NCI-H345 (cell line): ENCODE data around the gene C5orf58.

Experiments
- DNase-seq: peaks from one replicate; lab custom pipeline; 2025; lab: John Stamatoyannopoulos, UW

Gene C5orf58

DNA sequence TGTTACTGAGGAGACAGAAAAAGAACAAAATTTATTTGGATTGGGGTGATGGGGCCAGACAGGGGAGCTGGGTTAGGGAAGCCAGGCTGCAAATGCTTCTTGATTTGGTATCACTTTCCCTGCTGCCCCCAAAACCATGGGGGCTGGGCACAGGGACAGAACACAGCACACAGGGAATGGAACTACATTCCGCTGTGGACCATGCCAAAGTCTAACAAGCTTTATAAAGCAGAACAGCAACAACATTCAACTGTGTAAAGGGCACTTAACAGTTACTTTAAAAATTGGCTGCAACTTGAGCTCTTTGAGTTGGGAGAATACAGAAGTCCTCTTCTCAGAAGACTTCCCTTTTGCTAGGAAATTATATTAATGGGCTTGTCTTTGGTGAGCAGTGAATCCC is 23.8 kb downstream of the C5orf58 start:
- DNase-seq, result no peak

DNA sequence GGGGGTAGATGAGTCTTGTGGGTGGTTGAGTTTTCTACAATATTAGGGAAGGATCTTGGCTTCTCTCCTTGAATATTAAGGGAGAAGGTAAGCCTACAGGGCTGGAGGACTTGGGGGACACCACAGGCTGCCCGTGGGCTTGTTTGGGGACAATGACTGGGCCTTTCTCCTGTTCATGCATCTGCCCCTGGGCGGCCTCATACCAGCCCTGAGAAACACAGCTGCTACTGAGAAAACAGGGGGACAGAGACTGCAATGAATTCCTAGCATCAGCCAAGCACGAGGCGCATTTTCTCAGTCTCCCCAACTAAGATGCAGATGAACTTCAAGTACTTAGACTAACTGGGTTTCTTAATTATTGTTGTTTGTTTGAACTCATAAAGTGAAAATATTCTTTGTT is 24.6 kb downstream of the C5orf58 start:
- DNase-seq, result no peak

DNA sequence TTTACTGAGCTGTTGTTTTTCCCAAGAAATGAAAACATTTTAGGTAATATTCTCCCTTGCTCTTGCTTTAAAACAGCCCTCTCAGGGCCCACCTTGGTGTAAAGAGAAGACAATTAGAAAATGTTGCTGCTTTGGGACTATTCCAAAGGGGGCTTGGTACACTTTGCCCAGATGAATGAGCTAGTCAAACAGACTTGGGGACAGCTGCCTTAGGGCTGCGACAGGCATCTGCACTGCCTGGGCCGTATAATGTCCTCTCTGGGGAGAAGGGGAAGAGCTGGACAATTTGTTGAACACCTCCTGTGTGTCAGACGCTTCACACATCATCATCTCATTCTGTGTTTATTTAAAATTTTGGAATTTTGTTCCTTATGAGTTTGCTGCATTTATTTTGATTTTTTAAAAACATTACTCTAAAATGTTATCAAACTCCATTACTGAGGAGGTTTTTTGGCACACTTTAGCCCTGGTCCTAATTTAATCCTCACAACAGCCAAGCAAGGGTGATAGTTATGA is 28.8 kb downstream of the C5orf58 start:
- no peak for DNase-seq

DNA sequence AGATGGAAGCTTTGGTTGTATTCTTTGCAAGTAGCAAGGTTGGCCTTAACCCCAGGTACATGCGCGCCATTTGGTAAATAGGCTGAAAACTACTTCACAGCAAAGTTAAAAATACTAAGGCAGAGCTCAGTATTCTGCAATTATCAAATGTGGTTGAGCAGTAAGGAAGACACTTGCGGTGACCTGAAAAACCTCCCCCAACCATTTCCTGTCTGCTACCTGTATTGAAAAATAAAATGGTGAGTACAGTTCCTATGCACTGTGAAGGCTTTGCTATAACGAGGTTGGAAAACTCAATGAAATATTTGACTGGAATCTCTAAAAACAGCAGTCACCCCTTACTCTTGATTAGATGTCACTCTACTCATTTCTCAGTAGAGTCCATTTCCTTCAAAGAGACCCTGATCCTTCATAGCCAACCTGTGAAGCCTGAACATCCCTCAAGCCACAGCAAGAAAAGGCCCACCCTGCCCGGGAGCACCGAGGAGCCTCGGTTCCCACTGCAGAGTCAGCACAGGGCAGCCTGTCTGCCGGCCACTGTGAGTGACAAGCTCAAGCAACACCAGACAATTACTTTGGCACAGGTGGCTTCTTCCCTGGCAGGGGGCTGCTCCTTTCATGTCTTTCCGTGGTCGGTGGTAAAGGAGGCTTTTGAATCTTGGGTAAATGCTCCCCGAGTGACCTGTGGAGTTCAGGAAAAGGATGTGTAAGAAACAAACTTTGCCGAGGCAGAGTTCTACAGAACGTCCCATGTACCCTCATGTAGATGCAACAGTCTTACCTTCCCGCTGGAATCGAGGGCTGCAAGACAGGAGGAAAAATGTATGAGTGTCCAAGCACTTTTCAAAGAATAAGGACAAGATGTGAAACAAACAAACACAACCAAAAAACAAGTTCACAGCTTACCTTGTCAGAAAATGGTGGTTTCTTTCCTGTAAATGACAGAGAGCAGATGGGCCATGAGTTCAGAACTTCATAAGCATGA is 29.6 kb downstream of the C5orf58 start:
- no peak for DNase-seq

- no peak for DNase-seq
Measured at GRCh38 chr5:170263906-170264305, 31.1 kb downstream of the C5orf58 start.

- no peak for DNase-seq
Measured at GRCh38 chr5:170265522-170265921, 32.7 kb downstream of the C5orf58 start.

DNA sequence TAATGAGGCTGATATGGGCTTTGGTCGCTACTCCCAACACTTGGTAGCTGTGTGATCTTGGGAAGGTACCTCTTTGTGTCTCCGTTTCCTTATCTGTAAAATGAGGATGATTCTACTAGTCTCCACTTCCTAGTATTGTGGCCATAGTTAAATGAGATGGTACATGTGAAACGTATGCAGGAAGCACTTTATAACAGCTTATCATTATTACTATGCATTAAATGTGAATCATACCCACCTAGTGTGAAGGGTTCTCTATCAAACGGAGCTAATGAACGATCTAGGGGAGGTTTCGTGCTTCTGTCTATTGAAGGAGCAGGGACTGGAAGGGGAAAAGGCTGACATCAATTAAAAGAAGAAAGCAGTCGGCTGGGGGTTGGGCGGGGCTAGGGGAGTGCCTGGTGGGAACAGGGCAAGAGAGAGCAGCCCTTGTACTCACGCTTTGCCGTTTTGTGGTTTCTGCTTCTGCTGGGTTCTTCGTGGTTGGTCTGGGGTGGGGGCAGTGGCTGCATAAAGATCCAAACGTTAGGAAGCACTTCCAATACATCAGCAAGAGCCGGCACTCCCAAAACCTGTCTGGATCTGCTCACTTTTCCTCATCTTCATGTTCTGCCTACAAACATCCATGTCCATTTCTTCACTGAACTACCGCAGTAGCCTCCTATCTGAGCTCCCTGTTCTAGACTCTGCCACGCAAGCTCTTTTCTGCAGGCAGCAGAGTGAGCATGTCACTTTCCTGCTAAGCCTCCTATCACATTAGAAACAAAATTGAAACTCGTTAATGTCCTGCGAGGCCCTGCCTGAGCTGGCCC is 34.0 kb downstream of the C5orf58 start:
- no peak for DNase-seq

GRCh38 chr5:170267431-170268152 is 34.8 kb downstream of the C5orf58 start:
- DNase-seq, result peak; percentile 79

- no peak for DNase-seq
Measured at GRCh38 chr5:170268153-170268689, 35.4 kb downstream of the C5orf58 start.

DNA sequence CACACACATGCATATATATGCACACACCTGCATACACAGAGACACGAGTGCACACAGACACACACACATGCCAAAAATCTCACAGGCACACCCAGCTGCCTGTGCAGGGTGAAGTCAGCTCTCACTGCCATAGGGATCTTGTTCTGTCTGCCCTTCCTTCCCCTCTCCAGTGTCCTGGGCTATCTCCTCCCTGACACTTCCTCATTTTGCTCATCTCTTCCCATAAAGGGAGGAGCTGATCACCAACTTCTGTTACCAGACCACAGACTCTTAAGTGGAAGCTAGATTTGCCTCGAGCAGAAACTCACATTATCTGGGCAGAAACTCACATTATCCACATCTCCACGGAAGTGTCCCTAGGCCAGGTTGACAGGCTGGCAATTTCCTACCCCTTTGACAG is 36.1 kb downstream of the C5orf58 start:
- DNase-seq, result no peak

GRCh38 chr5:170269579-170269978 is 36.8 kb downstream of the C5orf58 start:
- DNase-seq, result peak; percentile 9

DNA sequence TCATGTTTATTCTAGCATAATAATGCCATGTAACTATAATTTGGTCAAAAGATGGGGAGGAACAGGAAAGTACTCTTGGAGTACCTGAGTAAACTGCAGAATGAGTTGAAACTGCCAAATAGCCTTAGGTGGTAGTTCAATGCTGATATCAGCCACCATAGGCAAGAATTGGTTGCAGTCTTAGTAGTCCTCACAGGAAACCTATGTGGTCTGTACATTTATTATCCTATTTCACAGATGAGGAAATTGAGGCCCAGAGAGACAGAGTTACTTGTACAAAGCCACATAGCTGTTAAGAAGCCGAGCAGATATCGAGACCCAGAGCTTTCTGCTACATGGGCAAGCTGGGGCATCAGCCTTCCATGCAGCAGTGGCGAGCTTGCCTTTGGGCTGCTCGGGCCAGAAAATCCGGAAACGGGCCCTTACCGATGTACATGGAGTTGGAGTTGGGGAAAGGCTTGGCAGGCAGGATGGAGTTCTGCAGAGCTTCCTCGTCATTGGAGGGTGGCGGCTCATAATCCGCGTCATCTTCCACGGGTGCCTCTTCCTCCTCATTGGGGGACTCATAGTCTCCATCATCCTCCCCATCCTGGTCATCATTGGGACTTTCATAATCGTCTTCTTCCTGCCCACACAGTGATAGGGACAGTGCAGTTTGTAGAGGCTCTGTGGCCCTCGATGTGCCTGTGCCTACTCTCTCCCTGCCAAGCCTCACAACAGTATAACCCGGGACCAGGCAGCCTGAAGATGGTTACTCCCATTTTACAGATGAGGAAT is 37.7 kb downstream of the C5orf58 start:
- DNase-seq, result no peak

DNA sequence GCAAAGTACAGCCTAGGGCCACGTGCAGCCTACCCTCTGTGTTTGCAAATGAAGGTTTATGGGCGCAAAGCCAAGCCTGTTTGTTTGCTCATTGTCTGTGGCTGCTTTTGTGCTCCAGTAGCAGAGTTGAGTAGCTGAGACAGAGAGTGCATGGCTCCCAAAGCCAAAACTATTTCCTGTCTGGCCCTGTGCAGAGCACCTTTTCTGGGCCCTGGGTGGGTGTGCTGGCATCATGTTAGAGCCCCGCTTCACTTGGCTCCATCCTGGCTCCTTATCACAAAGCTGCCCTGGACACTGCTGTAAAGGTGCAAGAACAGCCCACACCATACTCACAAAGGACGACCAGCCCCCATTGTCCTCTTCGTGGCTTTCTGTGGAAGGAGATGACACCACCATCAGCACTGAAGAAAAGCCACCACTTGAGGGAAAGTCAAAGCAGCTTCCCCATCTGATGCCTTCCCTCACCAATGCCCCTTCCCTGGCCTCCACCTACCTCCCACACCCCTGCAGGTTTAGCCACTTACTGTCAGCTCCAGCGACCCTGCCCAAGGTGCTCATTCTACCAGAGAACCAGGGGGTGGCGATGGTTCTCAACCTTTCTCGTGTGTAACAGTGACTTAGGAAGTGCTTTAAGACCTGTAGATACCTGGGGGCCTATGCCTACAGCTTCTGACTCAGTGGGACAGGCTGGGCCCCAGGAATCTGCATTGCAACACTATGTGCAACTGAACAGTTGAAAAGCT is 41.4 kb downstream of the C5orf58 start:
- peak; percentile 97 for DNase-seq

- no peak for DNase-seq
Measured at GRCh38 chr5:170275376-170275994, 42.7 kb downstream of the C5orf58 start.

- no peak for DNase-seq
Measured at GRCh38 chr5:170276140-170276539, 43.4 kb downstream of the C5orf58 start.

GRCh38 chr5:170277867-170278281 is 45.1 kb downstream of the C5orf58 start:
- peak; percentile 24 for DNase-seq

GRCh38 chr5:170278611-170279458 is 46.0 kb downstream of the C5orf58 start:
- no peak for DNase-seq

DNA sequence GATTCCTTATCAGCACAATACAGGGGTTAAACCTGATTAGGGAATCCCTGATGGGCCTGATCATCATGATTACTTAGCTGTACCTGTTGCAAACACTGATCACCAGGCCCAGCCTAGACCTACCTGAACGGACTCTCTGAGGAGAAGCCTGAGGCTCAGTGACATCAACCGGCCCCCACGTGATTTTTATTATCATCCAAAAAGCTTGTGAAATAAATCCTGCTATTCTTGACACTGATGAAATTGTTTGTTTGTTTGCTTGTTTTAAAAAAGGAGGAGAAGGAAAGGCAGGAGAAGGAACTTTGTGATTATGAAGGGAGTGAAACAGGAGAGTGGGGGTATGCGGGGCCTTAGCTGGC is 46.7 kb downstream of the C5orf58 start:
- DNase-seq, result no peak

GRCh38 chr5:170280011-170280493 is 47.3 kb downstream of the C5orf58 start:
- no peak for DNase-seq
